Measurements from ENCODE around the gene SEC14L1.

SEC14L1 gene

GRCh38 chr17:77210946-77211541, 70.3 kb downstream of the SEC14L1 start:
- WGBS (ENCODE audit: extremely low coverage, insufficient coverage, insufficient read length), result no CpG with 5 or more reads among the region's 22 CpGs
- H3K4me3 ChIP-seq (ENCODE audit: low read depth, low read length), result no peak overlapping the region
- no peak for DNase-seq
- H3K18ac ChIP-seq (ENCODE audit: low read length), result no peak overlapping the region
- H3K27me3 ChIP-seq (ENCODE audit: insufficient read depth, low read length), result no peaks in the 10 kb centered on the region
- no peak overlapping the region for H3K27ac ChIP-seq (ENCODE audit: low read depth, low read length)
- no peak overlapping the region for H3K9ac ChIP-seq (ENCODE audit: low read length)
- H2BK12ac ChIP-seq (ENCODE audit: low read length), result no peak overlapping the region
- H3K9me3 ChIP-seq (ENCODE audit: insufficient read depth, low read depth, low read length), result peaks cover 3% of the 10 kb centered on the region
- H3K36me3 ChIP-seq (ENCODE audit: control insufficient read depth in 1 of 2, insufficient read depth in 2 of 2, low read length in 2 of 2), result peaks cover 62% of the 10 kb centered on the region in 2 experiments
- H4K91ac ChIP-seq (ENCODE audit: low read depth, low read length), result no peak overlapping the region
- H3K79me1 ChIP-seq (ENCODE audit: low read length), result peaks cover 2% of the 10 kb centered on the region
- H2BK120ac ChIP-seq (ENCODE audit: insufficient read depth, low read length, poor library complexity), result no peak overlapping the region
- no peak overlapping the region for H3K14ac ChIP-seq (ENCODE audit: low read length)
- H2BK5ac ChIP-seq (ENCODE audit: low read depth, low read length, poor library complexity), result no peak overlapping the region
- H3K4me1 ChIP-seq (ENCODE audit: control insufficient read depth in 1 of 2, insufficient read depth in 2 of 2, low read length in 2 of 2), result peaks cover 2 to 6% of the 10 kb centered on the region in 2 experiments
- no peaks in the 10 kb centered on the region for H3K79me2 ChIP-seq (ENCODE audit: control insufficient read depth, insufficient read depth, low read length, poor library complexity)
- no peak overlapping the region for H2AFZ ChIP-seq (ENCODE audit: insufficient read depth, low read length, poor library complexity)
- H3K23ac ChIP-seq (ENCODE audit: low read length), result no peak overlapping the region
- no peak overlapping the region for H4K8ac ChIP-seq (ENCODE audit: low read depth, low read length)
- no peak overlapping the region for H4K12ac ChIP-seq (ENCODE audit: low read depth, low read length)
- H3K4ac ChIP-seq (ENCODE audit: low read depth, low read length), result no peak overlapping the region
- no peak overlapping the region for H3K4me2 ChIP-seq (ENCODE audit: low read length)
- no peak overlapping the region for H2AK5ac ChIP-seq (ENCODE audit: low read length)

- Histone ChIP-seq H3K79me1 (ENCODE audit: low read length) (peaks cover 2% of the 10 kb centered on the region), H3K4me2 (ENCODE audit: low read length) (no peak overlapping the region), H2BK12ac (ENCODE audit: low read length) (no peak overlapping the region), H2BK5ac (ENCODE audit: low read depth, low read length, poor library complexity) (no peak overlapping the region), H3K79me2 (ENCODE audit: control insufficient read depth, insufficient read depth, low read length, poor library complexity) (no peaks in the 10 kb centered on the region), H2BK120ac (ENCODE audit: insufficient read depth, low read length, poor library complexity) (no peak overlapping the region), H3K36me3 (ENCODE audit: control insufficient read depth in 1 of 2, insufficient read depth in 2 of 2, low read length in 2 of 2) (peaks cover 63% of the 10 kb centered on the region in 2 experiments), H3K14ac (ENCODE audit: low read length) (no peak overlapping the region), H3K23ac (ENCODE audit: low read length) (no peak overlapping the region), H4K8ac (ENCODE audit: low read depth, low read length) (no peak overlapping the region), H3K9me3 (ENCODE audit: insufficient read depth, low read depth, low read length) (peaks cover 3% of the 10 kb centered on the region), H3K18ac (ENCODE audit: low read length) (no peak overlapping the region), H3K4ac (ENCODE audit: low read depth, low read length) (no peak overlapping the region), H2AK5ac (ENCODE audit: low read length) (no peak overlapping the region), H3K27me3 (ENCODE audit: insufficient read depth, low read length) (no peaks in the 10 kb centered on the region), H3K4me3 (ENCODE audit: low read depth, low read length) (no peak overlapping the region), H3K4me1 (ENCODE audit: control insufficient read depth in 1 of 2, insufficient read depth in 2 of 2, low read length in 2 of 2) (peaks cover 0 to 4% of the 10 kb centered on the region in 2 experiments), H3K9ac (ENCODE audit: low read length) (no peak overlapping the region), H4K12ac (ENCODE audit: low read depth, low read length) (no peak overlapping the region), H4K91ac (ENCODE audit: low read depth, low read length) (no peak overlapping the region), H2AFZ (ENCODE audit: insufficient read depth, low read length, poor library complexity) (no peak overlapping the region), H3K27ac (ENCODE audit: low read depth, low read length) (no peak overlapping the region)
- DNase-seq, result no peak
- WGBS (ENCODE audit: extremely low coverage, insufficient coverage, insufficient read length), result no CpG with 5 or more reads among the region's 15 CpGs
Observed at GRCh38 chr17:77211681-77212080, 70.9 kb downstream of the SEC14L1 start.

GRCh38 chr17:77212081-77212832, 71.5 kb downstream of the SEC14L1 start:
- Histone ChIP-seq H3K4me3 (ENCODE audit: low read depth, low read length) (no peak overlapping the region), H3K79me2 (ENCODE audit: control insufficient read depth, insufficient read depth, low read length, poor library complexity) (no peaks in the 10 kb centered on the region)

GRCh38 chr17:77212833-77213777, 72.3 kb downstream of the SEC14L1 start:
- Histone ChIP-seq H3K79me2 (ENCODE audit: control insufficient read depth, insufficient read depth, low read length, poor library complexity) (no peaks in the 10 kb centered on the region), H2BK120ac (ENCODE audit: insufficient read depth, low read length, poor library complexity) (no peak overlapping the region), H2AK5ac (ENCODE audit: low read length) (no peak overlapping the region), H3K18ac (ENCODE audit: low read length) (no peak overlapping the region), H3K4me2 (ENCODE audit: low read length) (no peak overlapping the region), H3K9me3 (ENCODE audit: insufficient read depth, low read depth, low read length) (peaks cover 3% of the 10 kb centered on the region), H3K4me1 (ENCODE audit: control insufficient read depth in 1 of 2, insufficient read depth in 2 of 2, low read length in 2 of 2) (peaks cover 0 to 4% of the 10 kb centered on the region in 2 experiments), H3K79me1 (ENCODE audit: low read length) (peaks cover 2% of the 10 kb centered on the region), H2BK5ac (ENCODE audit: low read depth, low read length, poor library complexity) (no peak overlapping the region), H3K14ac (ENCODE audit: low read length) (no peak overlapping the region), H3K9ac (ENCODE audit: low read length) (no peak overlapping the region), H3K27me3 (ENCODE audit: insufficient read depth, low read length) (no peaks in the 10 kb centered on the region), H3K36me3 (ENCODE audit: control insufficient read depth in 1 of 2, insufficient read depth in 2 of 2, low read length in 2 of 2) (peaks cover 64 to 69% of the 10 kb centered on the region in 2 experiments), H4K91ac (ENCODE audit: low read depth, low read length) (no peak overlapping the region), H3K27ac (ENCODE audit: low read depth, low read length) (no peak overlapping the region), H4K12ac (ENCODE audit: low read depth, low read length) (no peak overlapping the region), H4K8ac (ENCODE audit: low read depth, low read length) (no peak overlapping the region), H3K4me3 (ENCODE audit: low read depth, low read length) (no peak overlapping the region), H3K4ac (ENCODE audit: low read depth, low read length) (no peak overlapping the region), H2AFZ (ENCODE audit: insufficient read depth, low read length, poor library complexity) (no peak overlapping the region), H2BK12ac (ENCODE audit: low read length) (no peak overlapping the region), H3K23ac (ENCODE audit: low read length) (no peak overlapping the region)
- no CpG with 5 or more reads among the region's 40 CpGs for WGBS (ENCODE audit: extremely low coverage, insufficient coverage, insufficient read length)
- no peak for DNase-seq

More at GRCh38 chr17:77212081-77212832, 71.5 kb downstream of the SEC14L1 start:
- Histone ChIP-seq H4K12ac (ENCODE audit: low read depth, low read length) (no peak overlapping the region), H3K27me3 (ENCODE audit: insufficient read depth, low read length) (no peaks in the 10 kb centered on the region), H2AFZ (ENCODE audit: insufficient read depth, low read length, poor library complexity) (no peak overlapping the region), H3K79me1 (ENCODE audit: low read length) (peaks cover 2% of the 10 kb centered on the region), H3K9me3 (ENCODE audit: insufficient read depth, low read depth, low read length) (peaks cover 3% of the 10 kb centered on the region), H2BK5ac (ENCODE audit: low read depth, low read length, poor library complexity) (no peak overlapping the region), H3K27ac (ENCODE audit: low read depth, low read length) (no peak overlapping the region), H3K23ac (ENCODE audit: low read length) (no peak overlapping the region), H3K36me3 (ENCODE audit: control insufficient read depth in 1 of 2, insufficient read depth in 2 of 2, low read length in 2 of 2) (peaks cover 64% of the 10 kb centered on the region in 2 experiments), H4K8ac (ENCODE audit: low read depth, low read length) (no peak overlapping the region), H3K14ac (ENCODE audit: low read length) (no peak overlapping the region), H3K18ac (ENCODE audit: low read length) (no peak overlapping the region), H3K9ac (ENCODE audit: low read length) (no peak overlapping the region), H3K4me2 (ENCODE audit: low read length) (no peak overlapping the region), H3K4me1 (ENCODE audit: control insufficient read depth in 1 of 2, insufficient read depth in 2 of 2, low read length in 2 of 2) (peaks cover 0 to 4% of the 10 kb centered on the region in 2 experiments), H2BK12ac (ENCODE audit: low read length) (no peak overlapping the region), H4K91ac (ENCODE audit: low read depth, low read length) (no peak overlapping the region), H3K4ac (ENCODE audit: low read depth, low read length) (no peak overlapping the region), H2BK120ac (ENCODE audit: insufficient read depth, low read length, poor library complexity) (no peak overlapping the region), H2AK5ac (ENCODE audit: low read length) (no peak overlapping the region)
- DNase-seq, result no peak
- no CpG with 5 or more reads among the region's 21 CpGs for WGBS (ENCODE audit: extremely low coverage, insufficient coverage, insufficient read length)

Data from trophoblast cell (in vitro differentiated cells and primary cell).